DND-41 (cell line): ENCODE results near the gene MCUR1.
"Not testable (repeated sequence)": the region's sequence is repeated elsewhere in the genome, so short reads cannot be mapped to it uniquely, and the experiment has no call there.

Source experiments
- ATAC-seq: fragments of 200-7000 bp; cut with Tn5 transposase; 3 replicates; pipeline ENCODE4 v1.9.1; 2021; ENCODE audit warnings: low read depth; ENCODE audit not compliant: insufficient read depth
- DNase-seq: peaks from one replicate; pipeline ENCODE4 v3.0.0-alpha.2; 2020
- H2AFZ ChIP-seq: 2 replicates; pipeline ENCODE4 v1.6.0; 2012; ENCODE audit warnings: low read depth, low read length
- H3K27ac ChIP-seq: 2 replicates; pipeline ENCODE4 v1.5.1; 2012; ENCODE audit warnings: low read length, inconsistent platforms
- H3K27me3 ChIP-seq: fragments of 200-600 bp; sonication (generic); 2 replicates; pipeline ENCODE4 v1.6.0; 2012; ENCODE audit warnings: low read length, mild to moderate bottlenecking, inconsistent platforms; ENCODE audit not compliant: insufficient read depth, poor library complexity
- H3K36me3 ChIP-seq: 2 replicates; pipeline ENCODE4 v1.5.1; 2012; ENCODE audit warnings: low read length, inconsistent platforms; ENCODE audit not compliant: insufficient read depth
- H3K4me1 ChIP-seq: 2 replicates; pipeline ENCODE4 v1.5.1; 2012; ENCODE audit warnings: mild to moderate bottlenecking, low read length; ENCODE audit not compliant: insufficient read depth
- H3K4me2 ChIP-seq: 2 replicates; pipeline ENCODE4 v1.6.0; 2012; ENCODE audit warnings: mild to moderate bottlenecking, moderate library complexity, low read length, inconsistent platforms; ENCODE audit not compliant: insufficient read depth
- H3K4me3 ChIP-seq, 2 experiments: fragments of 200-600 bp in 1 of 2; shearing (Covaris generic) in 1 of 2; 2 replicates each; pipeline ENCODE4 v1.5.1; 2012 to 2016; ENCODE audit warnings: inconsistent platforms in 2 of 2, low read length in 2 of 2, mild to moderate bottlenecking in 2 of 2, low read depth in 1 of 2, moderate library complexity in 1 of 2
- H3K79me2 ChIP-seq: 2 replicates; pipeline ENCODE4 v1.6.0; 2012; ENCODE audit warnings: low read length, inconsistent platforms; ENCODE audit not compliant: insufficient read depth
- H3K9ac ChIP-seq: 2 replicates; pipeline ENCODE4 v1.6.0; 2012; ENCODE audit warnings: low read depth, mild to moderate bottlenecking, inconsistent platforms, low read length, moderate library complexity
- H3K9me3 ChIP-seq: 2 replicates; pipeline ENCODE4 v1.5.1; 2012; ENCODE audit warnings: low read length, moderate library complexity, mild to moderate bottlenecking, inconsistent platforms; ENCODE audit not compliant: insufficient read depth, severe bottlenecking
- H4K20me1 ChIP-seq: 2 replicates; pipeline ENCODE4 v1.6.0; 2012; ENCODE audit warnings: low read length; ENCODE audit not compliant: insufficient read depth
- CTCF ChIP-seq: IDR thresholded peaks from 2 replicates; pipeline ENCODE4 v1.5.1; 2012; ENCODE audit warnings: borderline replicate concordance, low read length, moderate library complexity, mild to moderate bottlenecking; ENCODE audit not compliant: poor library complexity, severe bottlenecking; ENCODE audit errors: extremely low read depth
- EZH2 ChIP-seq: IDR thresholded peaks from 3 replicates; pipeline ENCODE4 v1.6.1; 2012; ENCODE audit warnings: borderline replicate concordance, low read depth, mild to moderate bottlenecking, moderate library complexity, low read length, inconsistent platforms; ENCODE audit not compliant: severe bottlenecking

The MCUR1 gene

DNA sequence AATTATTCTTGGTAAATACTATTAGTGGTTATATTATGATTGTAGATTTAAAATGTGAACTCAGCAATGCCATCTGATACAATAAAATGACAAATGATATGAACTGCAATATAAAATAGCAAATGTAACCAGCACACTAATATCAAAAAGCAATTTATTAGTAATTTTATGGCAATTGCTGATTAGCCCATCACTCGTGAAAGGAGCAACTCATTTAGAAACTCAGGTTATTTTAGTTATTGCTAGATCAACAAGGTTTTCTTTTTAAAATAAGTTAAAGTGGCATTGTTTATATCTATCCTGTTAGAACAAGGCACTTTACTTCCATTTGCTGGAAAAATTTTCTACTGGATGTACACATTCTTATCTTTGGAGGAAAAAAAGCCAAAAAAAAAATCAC lies 18.4 kb upstream of the MCUR1 start:
- Histone ChIP-seq H3K4me3 (no peak overlapping the region), H2AFZ (no peak overlapping the region), H3K36me3 (no peaks in the 10 kb centered on the region), H3K4me2 (no peak overlapping the region), H3K9me3 (no peaks in the 10 kb centered on the region), H3K4me1 (no peaks in the 10 kb centered on the region), H3K79me2 (no peaks in the 10 kb centered on the region), H4K20me1 (no peaks in the 10 kb centered on the region), H3K27ac (no peak overlapping the region), H3K9ac (no peak overlapping the region), H3K27me3 (peaks cover 3% of the 10 kb centered on the region)
- ATAC-seq (no peak), DNase-seq (no peak)
- TF ChIP-seq CTCF (no peak), EZH2 (no peak)

- Histone ChIP-seq H3K27ac (no peak overlapping the region), H3K27me3 (peaks cover 3% of the 10 kb centered on the region), H3K4me2 (no peak overlapping the region), H3K4me1 (no peaks in the 10 kb centered on the region), H2AFZ (no peak overlapping the region), H4K20me1 (no peaks in the 10 kb centered on the region), H3K79me2 (no peaks in the 10 kb centered on the region), H3K36me3 (no peaks in the 10 kb centered on the region), H3K9me3 (no peaks in the 10 kb centered on the region), H3K9ac (no peak overlapping the region), H3K4me3 (no peak overlapping the region)
- DNase-seq (no peak), ATAC-seq (no peak)
- TF ChIP-seq CTCF = no peak
- no peak for TF ChIP-seq EZH2
These were observed 17.3 kb upstream of the MCUR1 start for GRCh38 chr6:13831615-13832014.

- Histone ChIP-seq H3K9ac (no peak overlapping the region), H3K79me2 (no peaks in the 10 kb centered on the region), H3K4me3 (no peak overlapping the region), H4K20me1 (no peaks in the 10 kb centered on the region), H3K27me3 (peaks cover 3% of the 10 kb centered on the region), H2AFZ (no peak overlapping the region), H3K27ac (no peak overlapping the region), H3K4me2 (no peak overlapping the region), H3K9me3 (no peaks in the 10 kb centered on the region), H3K36me3 (no peaks in the 10 kb centered on the region), H3K4me1 (no peaks in the 10 kb centered on the region)
- DNase-seq = peak; percentile 15
- ATAC-seq = no peak
- no peak for TF ChIP-seq EZH2
- no peak for TF ChIP-seq CTCF
These were observed 16.4 kb upstream of the MCUR1 start for GRCh38 chr6:13830803-13831202.

GRCh38 chr6:13829419-13829818 lies 15.1 kb upstream of the MCUR1 start:
- not testable (repeated sequence) for ATAC-seq, H4K20me1 ChIP-seq, DNase-seq

DNA sequence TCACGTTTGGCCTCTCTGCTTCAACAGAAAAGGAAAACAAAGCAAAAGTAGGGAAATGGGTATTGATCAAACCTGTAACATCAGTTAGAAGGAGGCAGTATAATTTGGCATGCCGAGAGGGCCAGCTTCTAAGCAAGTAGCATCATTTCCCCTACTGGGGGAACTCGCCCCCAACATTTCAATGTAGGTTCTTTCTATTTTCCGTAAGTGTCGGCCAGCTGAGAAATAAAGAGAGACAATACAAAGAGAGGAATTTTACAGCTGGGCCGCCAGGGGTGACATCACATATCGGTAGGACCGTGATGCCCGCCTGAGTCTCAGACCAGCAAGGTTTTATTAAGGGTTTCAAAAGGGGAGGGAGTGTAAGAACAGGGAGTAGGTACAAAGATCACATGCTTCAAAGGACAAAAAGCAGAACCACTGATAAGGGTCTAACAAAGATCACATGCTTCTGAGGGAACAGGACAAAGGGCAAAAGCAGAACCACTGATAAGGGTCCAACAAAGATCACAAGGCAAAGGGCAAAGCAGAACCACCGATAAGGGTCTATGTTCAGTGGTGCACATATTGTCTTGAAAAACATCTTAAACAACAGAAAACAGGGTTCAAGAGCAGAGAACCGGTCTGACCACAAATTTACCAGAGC lies 14.4 kb upstream of the MCUR1 start:
- H3K9ac ChIP-seq, H4K20me1 ChIP-seq, H3K4me3 ChIP-seq, DNase-seq, H2AFZ ChIP-seq, ATAC-seq, H3K27me3 ChIP-seq, H3K27ac ChIP-seq, H3K79me2 ChIP-seq, H3K9me3 ChIP-seq, H3K4me1 ChIP-seq, H3K4me2 ChIP-seq, H3K36me3 ChIP-seq: not testable (repeated sequence)

More at GRCh38 chr6:13829419-13829818, 15.1 kb upstream of the MCUR1 start:
- H3K79me2 ChIP-seq, H2AFZ ChIP-seq, H3K4me2 ChIP-seq, H3K27me3 ChIP-seq, H3K27ac ChIP-seq, H3K9ac ChIP-seq, H3K4me3 ChIP-seq, H3K36me3 ChIP-seq, H3K4me1 ChIP-seq, H3K9me3 ChIP-seq: not testable (repeated sequence)
